Neural cell (in vitro differentiated cells): ENCODE measurements around the gene TRIO. TPM values are rescaled to one million over a fixed set of nuclear protein-coding genes. Genes with fewer than 3 reads are reported as not detected.
A peak's percentile ranks its signal among the peaks of the same experiment; 100 is the strongest.

Experiments used
- H2AFZ ChIP-seq: fragments of 200-600, 300-800 bp; sonication (generic), shearing (Covaris generic); 2 replicates; pipeline ENCODE4 v1.6.0; 2014; ENCODE audit warnings: low read depth, mild to moderate bottlenecking, antibody characterized with exemption, low read length, moderate library complexity
- H3F3A ChIP-seq: fragments of 200-600 bp; shearing (Covaris generic); 2 replicates; pipeline ENCODE4 v1.6.1; 2016; ENCODE audit warnings: mild to moderate bottlenecking, moderate library complexity, mixed read lengths, antibody characterized with exemption, low read length; ENCODE audit not compliant: insufficient read depth, poor library complexity, severe bottlenecking
- H3K27ac ChIP-seq: fragments of 200-600, 300-800 bp; sonication (generic), shearing (Covaris generic); 2 replicates; pipeline ENCODE4 v1.5.1; 2014; ENCODE audit warnings: mild to moderate bottlenecking, low read length, moderate library complexity
- H3K27me3 ChIP-seq: fragments of 300-800, 200-600 bp; sonication (generic), shearing (Covaris generic); 2 replicates; pipeline ENCODE4 v1.6.0; 2014; ENCODE audit warnings: mild to moderate bottlenecking, low read depth, low read length, moderate library complexity; ENCODE audit not compliant: insufficient read depth
- H3K36me3 ChIP-seq: fragments of 300-800, 200-600 bp; sonication (generic), shearing (Covaris generic); 2 replicates; pipeline ENCODE4 v1.5.1; 2014; ENCODE audit warnings: mild to moderate bottlenecking, antibody characterized with exemption, low read length, moderate library complexity; ENCODE audit not compliant: insufficient read depth
- H3K4me2 ChIP-seq: fragments of 300-800, 200-600 bp; sonication (generic), shearing (Covaris generic); 2 replicates; pipeline ENCODE4 v1.6.0; 2014; ENCODE audit warnings: mild to moderate bottlenecking, low read length
- H3K4me3 ChIP-seq: fragments of 300-800, 200-600 bp; sonication (generic), shearing (Covaris generic); 2 replicates; pipeline ENCODE4 v1.5.1; 2014; ENCODE audit warnings: mild to moderate bottlenecking, low read length, moderate library complexity
- H3K79me2 ChIP-seq: fragments of 200-600 bp; shearing (Covaris generic); replicated peaks from 2 replicates; pipeline ENCODE4 v1.6.0; 2014; ENCODE audit warnings: mild to moderate bottlenecking, low read length, moderate library complexity; ENCODE audit not compliant: insufficient read depth
- H3K9ac ChIP-seq: fragments of 300-800, 200-600 bp; sonication (generic), shearing (Covaris generic); 2 replicates; pipeline ENCODE4 v1.6.1; 2016; ENCODE audit warnings: mild to moderate bottlenecking, low read length, mixed read lengths
- H3K9me2 ChIP-seq: fragments of 200-600 bp; shearing (Covaris generic); 2 replicates; pipeline ENCODE4 v1.6.1; 2016; ENCODE audit warnings: mild to moderate bottlenecking, low read length, mixed read lengths; ENCODE audit not compliant: insufficient read depth
- H3K9me3 ChIP-seq: fragments of 200-600, 300-800 bp; sonication (generic), shearing (Covaris generic); 2 replicates; pipeline ENCODE4 v1.6.1; 2016; ENCODE audit warnings: mild to moderate bottlenecking, mixed run types, low read length, moderate library complexity, mixed read lengths
- H4K20me1 ChIP-seq: fragments of 200-600 bp; shearing (Covaris generic); 2 replicates; pipeline ENCODE4 v1.6.1; 2016; ENCODE audit warnings: mild to moderate bottlenecking, mixed run types; ENCODE audit not compliant: insufficient read depth
- CTCF ChIP-seq: fragments of 450-650 bp; IDR thresholded peaks from 2 replicates; pipeline ENCODE4 v1.5.1; 2014; ENCODE audit warnings: antibody characterized with exemption, mild to moderate bottlenecking, moderate library complexity; ENCODE audit not compliant: poor library complexity, severe bottlenecking
- EP300 ChIP-seq: fragments of 450-650 bp; conservative IDR thresholded peaks from 2 replicates; pipeline ENCODE4 v1.6.1; 2014; ENCODE audit warnings: antibody characterized with exemption, mild to moderate bottlenecking, moderate library complexity; ENCODE audit not compliant: poor library complexity, severe bottlenecking
- EZH2 ChIP-seq: fragments of 200-600, 300-800 bp; shearing (Covaris generic), sonication (generic); IDR thresholded peaks from 2 replicates; pipeline ENCODE4 v1.6.1; 2014; ENCODE audit warnings: antibody characterized with exemption, low read length, borderline replicate concordance, mild to moderate bottlenecking; ENCODE audit not compliant: insufficient read depth, poor library complexity, severe bottlenecking
- MXI1 ChIP-seq: fragments of 450-650 bp; conservative IDR thresholded peaks from 2 replicates; pipeline ENCODE4 v1.6.1; 2014; ENCODE audit warnings: antibody characterized with exemption, mild to moderate bottlenecking; ENCODE audit not compliant: poor library complexity, severe bottlenecking
- POLR2AphosphoS5 ChIP-seq: IDR thresholded peaks from 2 replicates; pipeline ENCODE4 v1.6.1; 2012
- RAD21 ChIP-seq: fragments of 450-650 bp; conservative IDR thresholded peaks from 2 replicates; pipeline ENCODE4 v1.6.1; 2014; ENCODE audit warnings: antibody characterized with exemption, mild to moderate bottlenecking, moderate library complexity
- REST ChIP-seq: IDR thresholded peaks from 2 replicates; pipeline ENCODE4 v1.6.1; 2012; ENCODE audit warnings: borderline replicate concordance
- SMC3 ChIP-seq: fragments of 450-650 bp; conservative IDR thresholded peaks from 2 replicates; pipeline ENCODE4 v1.6.1; 2014; ENCODE audit warnings: antibody characterized with exemption, mild to moderate bottlenecking, moderate library complexity; ENCODE audit not compliant: poor library complexity
- TAF1 ChIP-seq: IDR thresholded peaks from 2 replicates; pipeline ENCODE4 v1.6.1; 2012; ENCODE audit warnings: low read depth
- polyA plus RNA-seq: library from polyadenylated mRNA; depleted of rRNA; stranded (reverse); fragments of >200 nt; gene quantifications from 2 replicates; pipeline ENCODE4 v1.2.3, GENCODE V29; 2014

Gene TRIO
- polyA plus RNA-seq, 1 donor from 2014 or later: 168 TPM

DNA sequence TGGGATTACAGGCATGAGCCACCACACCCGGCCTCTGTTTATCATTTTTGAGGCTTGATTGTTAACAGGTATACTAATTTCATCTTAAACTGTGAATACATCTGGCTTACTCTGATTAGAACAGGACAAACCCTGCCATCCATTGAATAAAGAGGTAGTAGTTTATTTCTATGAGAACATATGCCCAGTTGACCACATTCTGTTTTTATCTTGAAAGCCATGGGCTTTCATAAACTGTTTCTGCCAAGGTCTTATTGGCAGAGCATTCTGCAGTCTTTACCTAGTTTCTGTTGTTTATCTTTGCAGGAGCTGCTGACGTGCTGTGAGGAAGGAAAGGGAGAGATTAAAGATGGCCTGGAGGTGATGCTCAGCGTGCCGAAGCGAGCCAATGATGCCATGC is 253.6 kb downstream of the TRIO start:
- Histone ChIP-seq H4K20me1 (no peaks in the 10 kb centered on the region), H3K9ac (no peak overlapping the region), H2AFZ (no peak overlapping the region), H3K27me3 (no peaks in the 10 kb centered on the region), H3K36me3 (peaks cover 16% of the 10 kb centered on the region), H3K4me3 (no peak overlapping the region), H3F3A (no peaks in the 10 kb centered on the region), H3K27ac (no peak overlapping the region), H3K9me3 (no peaks in the 10 kb centered on the region), H3K9me2 (no peaks in the 10 kb centered on the region), H3K4me2 (no peak overlapping the region), H3K79me2 (no peaks in the 10 kb centered on the region)
- TF ChIP-seq EZH2 (no peak), TAF1 (no peak), CTCF (no peak), REST (no peak), EP300 (no peak), POLR2AphosphoS5 (no peak), MXI1 (no peak), RAD21 (no peak), SMC3 (no peak)

DNA sequence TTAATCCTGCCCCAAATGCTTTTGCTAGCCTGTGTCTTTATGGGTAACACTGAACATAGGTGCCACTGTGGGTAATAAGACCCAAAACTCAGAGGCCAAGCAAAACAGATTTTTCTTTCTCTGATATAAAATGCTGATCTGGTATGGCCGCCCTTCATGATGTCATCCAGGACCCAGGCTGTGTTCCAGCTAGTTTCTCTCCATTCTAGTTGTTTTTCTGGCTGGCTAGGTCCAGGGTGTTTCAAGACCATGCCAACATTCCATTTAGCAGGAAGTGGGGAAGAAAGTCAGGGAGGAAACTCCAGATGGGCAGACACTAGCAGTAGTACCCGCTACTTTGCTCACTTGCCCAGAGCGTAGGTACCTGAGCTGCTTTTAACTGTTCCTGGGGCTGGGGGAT is 254.6 kb downstream of the TRIO start:
- Histone ChIP-seq H3K36me3 (peaks cover 13% of the 10 kb centered on the region), H3K79me2 (no peaks in the 10 kb centered on the region), H2AFZ (no peak overlapping the region), H3K4me3 (no peak overlapping the region), H3K27me3 (no peaks in the 10 kb centered on the region), H3F3A (no peaks in the 10 kb centered on the region), H3K9me3 (no peaks in the 10 kb centered on the region), H4K20me1 (no peaks in the 10 kb centered on the region), H3K9me2 (no peaks in the 10 kb centered on the region), H3K9ac (no peak overlapping the region), H3K4me2 (no peak overlapping the region), H3K27ac (no peak overlapping the region)
- no peak for TF ChIP-seq RAD21

DNA sequence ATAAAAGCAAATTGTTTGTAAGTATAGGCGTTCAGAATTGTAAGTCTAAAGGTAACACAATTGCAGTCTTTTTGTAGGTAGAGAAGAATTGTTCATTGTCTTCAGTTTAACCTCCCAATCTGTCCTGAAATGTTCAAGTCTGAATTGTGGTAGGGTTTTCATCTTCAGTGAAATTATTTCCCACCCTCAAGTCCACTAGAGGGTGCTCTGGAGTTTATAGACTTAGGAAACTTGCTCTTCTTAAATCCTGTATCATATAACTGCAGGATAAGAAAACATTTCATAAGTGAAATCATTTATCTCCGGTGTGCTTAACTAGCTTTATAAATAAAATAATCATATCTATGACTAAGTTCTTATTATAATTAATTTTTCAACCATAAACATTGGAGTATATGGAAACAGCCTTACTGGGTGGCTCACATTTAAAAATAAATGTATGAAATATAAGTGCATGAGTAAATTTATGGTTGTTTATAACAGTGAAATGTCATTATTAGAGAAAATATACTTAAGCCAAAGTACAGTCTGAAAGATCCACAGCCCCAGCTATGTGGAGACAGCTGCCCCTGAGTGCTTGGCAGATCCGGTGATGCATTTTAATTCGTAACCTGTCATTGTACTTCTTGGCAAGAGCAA is 256.0 kb downstream of the TRIO start:
- H3K79me2 ChIP-seq: no peaks in the 10 kb centered on the region
- H3F3A ChIP-seq: no peaks in the 10 kb centered on the region
- H3K27me3 ChIP-seq: no peaks in the 10 kb centered on the region
- no peaks in the 10 kb centered on the region for H3K9me3 ChIP-seq
- no peak overlapping the region for H3K27ac ChIP-seq
- H3K36me3 ChIP-seq: peaks cover 6% of the 10 kb centered on the region
- H3K9me2 ChIP-seq: no peaks in the 10 kb centered on the region
- H3K4me3 ChIP-seq: no peak overlapping the region
- no peak overlapping the region for H3K9ac ChIP-seq
- TF ChIP-seq EP300: no peak
- TF ChIP-seq RAD21: peak; percentile 68
- TF ChIP-seq CTCF: peak; percentile 74
- TF ChIP-seq SMC3: peak; percentile 81
- H3K4me2 ChIP-seq: no peak overlapping the region
- H4K20me1 ChIP-seq: no peaks in the 10 kb centered on the region
- no peak overlapping the region for H2AFZ ChIP-seq
